GM21717 (cell line): Measurements from ENCODE around the gene EDN1.
"Not testable (repeated sequence)": the region's sequence is repeated elsewhere in the genome, so short reads cannot be mapped to it uniquely, and the experiment has no call there.

Experiments used
- ATAC-seq: cut with Tn5 transposase; IDR thresholded peaks from one replicate; pipeline ENCODE4 v1.9.1; 2021; ENCODE audit warnings: mild to moderate bottlenecking, moderate library complexity; ENCODE audit not compliant: unreplicated experiment

The EDN1 gene

DNA sequence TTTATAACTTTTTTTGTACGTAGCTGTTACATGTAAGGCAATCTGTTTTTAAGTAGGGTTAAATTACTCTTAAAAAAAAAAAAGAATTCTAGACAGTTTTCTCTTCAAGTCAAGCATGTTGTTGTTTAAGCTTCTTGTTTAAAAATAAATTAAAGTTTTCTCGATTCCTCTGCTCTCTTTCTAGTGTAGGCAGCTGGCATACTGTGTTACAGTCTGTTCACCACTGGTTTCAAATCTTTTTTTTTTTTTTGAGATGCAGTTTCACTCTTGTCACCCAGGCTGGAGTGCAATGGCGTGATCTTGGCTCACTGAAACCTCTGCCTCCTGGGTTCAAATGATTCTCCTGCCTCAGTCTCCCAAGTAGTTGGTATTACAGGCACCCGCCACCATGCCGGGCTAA is 29.9 kb downstream of the EDN1 start:
- not testable (repeated sequence) for ATAC-seq

DNA sequence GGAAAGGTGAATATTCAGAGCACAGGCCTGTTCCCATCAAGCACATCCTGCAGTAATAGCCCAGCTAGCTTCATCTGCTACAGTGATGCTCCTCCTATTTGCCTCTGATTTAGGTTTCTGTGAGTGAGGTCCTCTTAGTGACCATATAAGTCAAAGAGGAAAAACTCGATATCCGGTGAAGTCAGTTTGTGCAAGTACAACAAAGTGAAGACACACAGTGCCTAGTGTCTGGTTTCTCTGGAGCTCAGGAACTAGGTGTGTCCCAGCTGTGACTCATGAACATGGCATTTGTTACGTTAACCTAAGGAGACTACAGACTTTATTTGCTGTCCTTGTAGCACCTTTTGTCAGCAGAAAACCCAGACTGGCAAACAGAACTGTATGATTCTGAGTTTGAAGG is 33.9 kb downstream of the EDN1 start:
- no peak for ATAC-seq

DNA sequence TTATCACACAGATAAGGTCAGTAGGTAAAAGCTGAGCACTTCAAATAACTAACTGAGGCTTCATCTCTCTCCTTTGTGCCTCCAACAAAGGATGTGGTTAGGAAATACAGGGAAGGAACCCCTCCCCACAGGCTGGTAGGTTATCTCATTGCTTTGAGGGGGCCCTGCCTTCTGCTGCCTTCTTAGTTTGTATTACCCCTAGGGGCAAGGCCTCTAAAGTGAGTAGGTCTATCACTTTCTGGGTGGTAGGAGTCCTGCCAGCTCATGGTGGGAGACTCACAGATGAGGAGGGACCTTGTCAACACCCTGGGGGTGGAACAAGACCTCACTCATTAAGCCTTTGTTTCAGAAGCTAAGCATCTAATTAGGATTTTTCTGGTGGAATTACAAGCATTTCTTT is 34.6 kb downstream of the EDN1 start:
- ATAC-seq: no peak

DNA sequence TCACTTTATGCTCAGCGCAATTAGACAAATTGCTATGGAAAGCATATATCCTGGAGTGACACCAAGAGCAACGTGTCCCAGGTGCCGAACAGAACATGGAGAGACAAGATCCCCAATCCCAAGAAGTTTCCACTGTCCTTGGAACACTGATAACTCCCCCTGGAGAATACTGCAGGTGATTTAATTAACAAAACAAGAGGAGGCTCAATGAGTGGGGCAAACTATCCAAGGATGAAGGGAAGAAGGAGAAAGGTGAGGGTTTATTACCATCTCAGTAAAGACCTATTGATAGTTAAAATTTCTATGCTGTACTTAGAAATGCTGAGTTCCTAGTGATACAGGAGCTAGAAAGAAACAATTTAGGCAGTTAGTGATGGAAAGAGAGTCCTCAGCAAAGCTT is 35.7 kb downstream of the EDN1 start:
- no peak for ATAC-seq

DNA sequence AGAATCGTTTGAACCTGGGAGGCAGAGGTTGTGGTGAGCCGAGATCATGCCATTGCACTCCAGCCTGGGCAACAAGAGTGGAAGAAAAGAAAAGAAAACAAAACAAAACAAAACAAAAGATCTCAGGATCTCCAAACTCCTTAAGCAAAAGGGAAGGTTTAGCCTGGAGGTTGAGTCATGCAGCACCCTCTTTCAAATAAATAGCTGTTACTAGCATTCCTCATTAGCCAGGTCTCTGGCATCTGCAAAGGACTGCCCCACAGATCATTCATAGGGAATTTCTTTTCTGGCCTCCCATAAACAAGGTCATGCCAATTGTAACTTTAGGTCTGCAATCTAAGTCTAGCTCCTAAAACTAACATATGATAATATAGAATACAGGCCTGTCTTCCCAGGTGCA is 37.2 kb downstream of the EDN1 start:
- no peak for ATAC-seq

DNA sequence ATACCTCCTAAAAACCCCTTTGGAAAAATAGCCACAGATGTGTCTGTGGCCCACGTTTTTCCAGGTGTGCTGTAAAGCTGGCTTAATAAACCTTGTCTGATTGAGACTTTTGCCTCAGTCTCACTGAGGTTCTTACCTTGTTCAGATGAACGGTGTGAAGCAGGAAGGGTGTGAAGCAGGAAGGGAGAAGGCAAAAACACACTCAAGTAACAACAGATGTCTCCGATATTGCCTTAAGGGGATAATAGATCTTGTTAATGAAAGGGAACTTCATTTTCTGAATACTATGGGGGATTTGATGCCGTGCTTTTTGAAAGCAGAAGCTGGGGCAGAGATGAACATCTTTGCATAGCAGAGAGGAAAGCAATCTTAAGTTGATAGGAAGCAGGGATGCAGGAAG is 37.8 kb downstream of the EDN1 start:
- no peak for ATAC-seq

DNA sequence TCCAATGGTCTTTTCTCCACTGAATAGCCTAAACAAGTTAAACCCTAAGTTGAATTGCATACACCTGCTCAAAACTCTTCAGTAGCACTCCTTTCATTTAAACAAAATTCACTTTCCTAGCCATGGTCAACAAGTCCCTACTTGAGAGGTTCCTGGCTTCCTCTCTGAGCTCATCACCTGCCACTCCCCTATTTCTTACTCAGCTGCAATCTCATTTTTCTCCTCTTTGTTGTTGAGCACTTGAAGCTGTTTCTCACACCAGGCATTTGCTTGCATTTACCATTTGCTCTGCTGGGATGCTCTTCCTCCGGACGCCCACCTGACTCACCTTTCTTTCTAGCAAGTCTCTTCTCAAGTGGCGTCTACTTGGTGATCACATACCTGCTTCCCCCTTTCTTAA is 38.5 kb downstream of the EDN1 start:
- ATAC-seq: no peak

DNA sequence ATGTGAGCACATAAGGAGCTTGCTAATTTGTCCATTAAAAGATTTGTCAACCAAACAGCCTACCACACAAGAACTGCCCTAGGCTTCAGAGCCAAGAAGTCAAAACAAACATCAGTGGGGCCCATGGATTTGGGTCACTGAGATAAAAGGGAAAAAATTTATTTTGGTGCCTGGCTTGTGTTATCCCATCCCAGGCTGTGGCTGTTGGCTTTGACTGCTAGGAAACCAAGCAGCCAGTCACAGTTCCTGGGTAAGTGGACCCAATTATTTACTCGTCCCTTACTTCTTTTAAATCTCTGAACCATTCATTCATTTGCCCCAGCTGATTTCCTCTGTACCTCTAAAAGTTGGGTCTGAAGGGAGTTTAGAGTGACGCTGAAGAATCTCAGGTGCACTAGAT is 41.3 kb downstream of the EDN1 start:
- ATAC-seq: no peak

DNA sequence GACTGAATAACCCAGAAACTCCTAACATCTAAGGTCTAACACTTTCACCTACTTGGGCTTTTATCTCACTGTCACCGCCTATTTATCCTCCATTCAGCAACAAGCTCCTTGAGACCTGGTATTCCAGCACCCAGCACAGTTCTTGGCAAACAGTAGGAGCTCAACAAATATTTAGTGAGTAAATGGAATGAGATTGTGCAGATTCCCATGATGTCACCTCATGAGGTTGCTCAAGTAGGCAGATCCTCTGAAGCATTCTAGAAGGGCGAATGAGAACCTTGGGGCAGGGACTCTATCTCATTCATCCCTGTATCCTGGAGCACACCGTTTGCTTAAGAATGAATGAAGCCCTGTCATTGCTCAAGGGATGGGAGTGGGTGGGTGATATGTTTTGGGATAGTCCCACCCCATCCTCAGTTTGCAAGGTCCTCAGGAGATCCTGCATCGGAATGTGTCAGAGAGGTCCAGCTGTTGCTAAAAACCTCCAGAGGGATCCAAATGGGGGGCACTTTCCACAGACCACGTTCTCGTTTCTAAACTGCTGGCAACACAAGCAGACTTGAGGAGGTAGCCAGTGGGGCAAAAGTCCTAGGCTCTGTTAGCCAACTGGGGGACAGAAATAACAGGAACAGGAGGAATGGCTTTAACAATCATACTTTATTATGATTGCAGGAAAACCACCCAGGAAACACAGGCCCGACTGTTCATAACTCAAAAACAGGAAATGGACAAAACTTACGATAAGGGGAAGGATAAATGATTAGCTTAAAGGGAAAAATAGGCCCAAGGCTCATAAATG is 42.0 kb downstream of the EDN1 start:
- ATAC-seq: no peak

DNA sequence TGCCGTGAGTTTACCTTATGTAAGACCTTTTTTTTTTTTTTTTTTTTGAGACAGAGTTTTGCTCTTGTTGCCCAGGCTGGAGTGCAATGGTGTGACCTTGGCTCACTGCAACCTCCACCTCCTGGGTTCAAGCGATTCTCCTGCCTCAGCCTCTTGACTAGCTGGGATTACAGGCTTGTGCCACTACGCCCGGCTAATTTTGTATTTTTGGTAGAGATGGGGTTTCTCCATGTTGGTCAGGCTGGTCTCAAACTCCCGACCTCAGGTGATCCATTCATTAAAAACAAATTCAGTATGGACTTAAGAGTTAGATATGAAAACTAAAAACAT is 42.6 kb downstream of the EDN1 start:
- not testable (repeated sequence) for ATAC-seq

DNA sequence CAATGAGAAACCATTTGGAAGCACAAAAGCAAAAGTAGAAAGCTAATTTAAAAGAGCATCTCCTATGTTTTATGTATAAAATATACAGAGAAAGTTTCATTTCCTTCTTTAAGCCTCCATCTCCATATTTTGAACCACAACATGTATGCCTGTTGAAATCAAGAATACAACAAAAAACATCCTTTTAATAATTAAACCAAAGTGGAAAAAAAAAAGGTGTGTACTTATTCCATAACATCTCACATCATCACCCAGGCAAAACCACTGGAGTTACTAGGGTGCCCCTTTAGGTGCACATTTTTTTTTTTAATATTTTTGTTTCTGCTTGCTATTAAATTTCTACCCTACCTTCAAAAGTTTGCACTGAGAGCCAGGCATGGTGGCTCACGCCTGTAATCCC is 43.0 kb downstream of the EDN1 start:
- ATAC-seq: no peak

DNA sequence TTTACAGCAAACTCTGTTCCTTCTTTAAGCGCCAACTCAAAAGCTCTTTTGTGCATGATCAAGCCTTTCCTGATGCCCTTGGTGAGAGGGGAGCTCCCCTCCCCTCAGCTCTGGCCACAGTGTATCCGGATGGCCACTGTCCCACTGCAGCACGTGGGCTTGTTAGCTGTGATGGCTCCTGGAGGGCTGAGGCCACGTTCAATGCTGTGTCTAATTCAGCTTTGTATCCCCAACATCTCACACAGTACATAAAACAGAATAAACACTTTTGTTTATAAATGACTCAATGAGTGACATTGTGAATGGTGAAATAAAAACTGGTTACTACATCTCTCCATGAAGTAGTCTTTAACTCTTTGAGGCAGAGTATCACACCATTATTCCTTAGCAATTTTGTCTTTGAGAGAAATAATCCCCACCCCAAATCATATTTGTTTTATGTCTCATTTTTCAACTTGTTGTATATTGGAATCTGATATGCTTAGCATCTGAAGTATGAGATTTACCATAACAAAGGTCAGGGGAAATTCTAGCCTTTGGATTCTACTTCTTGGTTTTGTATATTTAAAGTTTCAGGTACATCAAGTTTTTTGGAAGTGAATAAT is 44.5 kb downstream of the EDN1 start:
- no peak for ATAC-seq

DNA sequence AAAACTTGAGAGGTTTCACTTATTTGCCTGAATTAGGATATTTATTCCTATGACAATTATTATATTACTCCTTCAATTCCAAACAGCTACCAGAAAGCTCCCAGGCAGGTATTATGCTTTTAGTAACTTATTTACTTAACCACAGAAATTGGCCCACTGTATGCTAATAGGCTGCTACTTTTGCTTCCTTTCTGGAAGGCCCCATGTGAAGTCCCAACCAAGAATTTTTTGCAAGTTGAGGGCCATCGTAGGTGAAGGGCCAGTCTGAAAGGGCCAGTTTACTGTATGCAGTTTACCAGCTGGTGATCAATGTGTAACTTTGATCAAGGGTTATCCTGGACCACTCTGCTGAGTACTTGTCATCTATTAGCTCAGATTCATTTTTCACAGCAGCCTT is 45.0 kb downstream of the EDN1 start:
- peak; percentile 55 for ATAC-seq

DNA sequence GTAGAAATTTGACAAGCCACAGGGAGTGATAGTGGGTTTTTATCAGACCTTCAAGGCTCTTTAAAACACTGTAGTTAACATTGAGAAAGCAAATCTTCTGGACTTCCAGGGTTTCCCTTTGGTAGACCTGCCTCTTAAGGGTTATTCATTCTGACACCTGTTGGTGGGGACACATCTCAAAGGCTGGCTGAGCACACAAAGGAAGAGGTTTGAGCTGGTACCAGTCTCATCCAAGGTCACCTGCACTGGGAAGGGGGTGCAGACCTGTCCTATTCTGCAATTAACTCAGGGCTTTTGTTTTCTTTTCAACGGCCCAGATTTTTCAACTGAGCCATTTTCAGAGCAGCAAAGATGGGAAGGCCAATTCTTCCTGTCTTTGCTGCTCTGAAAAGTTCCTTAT is 45.6 kb downstream of the EDN1 start:
- ATAC-seq: no peak

DNA sequence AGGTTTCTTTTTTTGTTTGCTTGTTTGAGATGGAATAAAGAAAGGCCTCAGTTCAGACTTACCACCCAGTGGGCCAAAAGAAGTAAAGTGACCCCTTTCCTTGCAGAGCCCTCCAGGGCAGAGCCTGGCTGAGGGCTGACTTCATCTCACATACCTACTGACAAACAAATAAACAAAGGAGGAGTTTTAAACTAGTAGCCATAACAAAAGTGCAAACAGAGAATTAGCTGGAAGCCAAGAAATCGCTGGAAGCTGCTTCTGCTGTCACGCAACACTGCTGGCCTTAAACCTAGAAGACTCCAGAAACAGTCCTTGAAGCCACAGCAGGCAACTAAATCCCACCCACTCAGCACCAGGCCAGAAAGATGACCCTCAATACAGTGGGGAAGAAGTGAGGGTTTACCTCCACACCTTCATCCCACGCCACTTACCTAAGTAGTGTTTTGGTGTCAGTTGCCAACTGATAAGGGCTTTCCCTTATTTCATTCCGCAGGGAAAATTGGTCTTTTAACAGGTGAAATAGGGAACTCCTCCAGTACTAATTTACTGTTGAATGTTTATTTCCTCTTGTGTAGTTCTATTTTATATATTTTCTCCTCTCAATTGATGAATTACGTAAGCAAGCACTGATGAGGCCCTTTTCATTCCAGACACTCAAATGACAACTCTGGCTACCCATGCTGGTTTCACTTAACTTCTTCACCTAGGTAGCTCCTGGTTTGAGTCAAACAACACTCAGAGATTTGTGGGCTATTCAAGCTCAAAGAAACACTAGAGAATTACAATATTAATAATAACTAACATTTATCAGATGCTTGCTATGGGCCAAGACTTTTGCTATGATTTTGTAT is 46.2 kb downstream of the EDN1 start:
- peak; percentile 49 for ATAC-seq

DNA sequence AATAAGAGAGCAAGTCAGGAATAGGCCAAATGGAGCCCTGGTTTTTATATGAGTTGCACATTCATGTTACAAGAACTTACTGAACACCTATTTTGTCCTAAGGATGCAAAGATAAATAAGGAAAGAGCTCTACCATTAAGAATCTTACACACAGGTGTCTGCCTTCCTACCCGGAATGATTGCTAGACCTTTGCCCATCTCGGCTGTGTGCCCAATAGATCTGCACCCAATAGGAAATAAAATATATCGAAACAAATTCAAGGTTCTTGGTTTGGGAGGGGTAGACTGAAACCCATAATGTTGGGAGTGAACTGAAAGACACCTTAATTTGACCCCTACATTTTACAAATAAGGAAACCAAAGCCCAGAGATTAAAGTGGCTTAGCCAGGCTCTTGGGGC is 48.9 kb downstream of the EDN1 start:
- ATAC-seq: no peak

DNA sequence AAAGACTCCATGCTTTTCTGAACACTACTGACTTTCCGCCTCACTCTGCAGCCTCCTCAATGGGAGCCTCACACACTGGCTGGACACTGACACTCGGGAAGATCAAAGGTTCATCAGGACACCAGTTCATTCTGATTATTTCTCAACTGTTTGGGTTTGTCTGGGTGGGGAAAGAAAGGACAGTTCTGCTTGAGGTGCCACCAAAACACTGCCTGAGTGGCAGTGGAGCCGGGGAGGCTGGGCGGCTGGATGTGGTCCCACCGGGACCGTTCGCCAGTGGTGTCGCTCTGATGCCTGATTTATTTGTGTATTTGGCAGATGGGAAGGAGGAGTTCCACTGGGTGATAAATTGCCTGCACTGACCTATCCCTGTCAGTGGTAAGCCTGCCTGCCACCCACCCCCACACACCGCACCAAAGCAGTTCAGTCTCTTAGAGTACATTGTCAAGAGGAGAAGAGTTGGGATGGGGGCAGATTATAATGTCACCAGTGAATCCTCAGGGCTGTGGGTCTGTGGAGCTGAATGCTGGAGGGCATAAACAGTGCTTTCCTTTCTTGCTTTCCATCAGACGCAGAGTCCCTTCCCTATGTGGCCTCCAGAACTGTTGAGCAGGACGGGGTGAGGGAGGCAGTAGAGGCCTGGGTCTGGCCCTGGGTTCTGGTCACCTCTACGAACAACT is 49.8 kb downstream of the EDN1 start:
- ATAC-seq: no peak

DNA sequence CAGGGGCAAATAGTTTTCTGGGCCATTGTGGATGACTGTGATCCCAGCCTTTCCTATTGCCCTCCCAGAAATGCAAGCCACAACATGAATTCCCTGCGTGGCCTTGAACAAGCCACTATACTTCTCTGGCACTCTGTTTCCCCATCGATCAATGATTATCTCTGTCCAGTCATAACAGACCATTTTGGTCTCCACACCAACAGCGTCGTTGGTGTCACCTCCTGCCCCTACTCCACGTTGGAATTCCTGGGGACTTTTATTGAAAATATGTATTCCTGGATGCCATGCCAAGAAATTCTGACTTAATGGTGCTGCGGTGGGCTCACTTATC is 50.3 kb downstream of the EDN1 start:
- ATAC-seq: no peak

DNA sequence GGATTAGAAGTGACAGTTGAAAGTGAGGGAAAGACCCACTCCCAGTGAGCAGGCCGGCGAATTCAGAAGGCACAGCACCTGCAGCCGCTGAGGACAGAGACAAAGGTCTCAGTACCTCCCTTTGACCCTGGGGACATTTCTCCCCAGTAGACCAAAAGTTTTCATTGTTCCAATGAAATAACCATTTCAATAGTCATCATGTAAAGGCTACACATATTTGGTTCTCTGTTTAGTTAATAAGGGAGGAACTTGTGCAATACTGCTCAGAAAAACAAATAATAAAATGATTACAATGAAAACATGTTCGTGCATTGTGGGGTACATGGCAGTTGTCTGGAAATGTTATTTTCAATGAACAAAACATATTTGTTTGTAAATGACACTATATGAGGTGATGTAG is 52.5 kb downstream of the EDN1 start:
- ATAC-seq: no peak

DNA sequence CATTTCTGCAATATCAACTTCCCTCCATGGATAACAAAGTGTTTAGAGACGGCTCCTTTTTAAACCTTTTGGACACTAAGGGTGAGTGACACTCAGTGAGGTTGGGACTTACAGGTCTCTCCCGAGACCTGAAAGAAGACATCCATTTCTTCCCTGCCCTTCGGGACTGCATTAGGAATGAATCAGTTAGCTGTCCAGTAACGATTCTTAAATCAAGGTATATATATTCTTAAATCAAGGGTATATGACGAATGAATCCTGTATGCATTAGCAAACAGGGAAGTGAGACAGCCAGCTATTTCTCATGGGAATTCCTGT is 52.9 kb downstream of the EDN1 start:
- no peak for ATAC-seq

DNA sequence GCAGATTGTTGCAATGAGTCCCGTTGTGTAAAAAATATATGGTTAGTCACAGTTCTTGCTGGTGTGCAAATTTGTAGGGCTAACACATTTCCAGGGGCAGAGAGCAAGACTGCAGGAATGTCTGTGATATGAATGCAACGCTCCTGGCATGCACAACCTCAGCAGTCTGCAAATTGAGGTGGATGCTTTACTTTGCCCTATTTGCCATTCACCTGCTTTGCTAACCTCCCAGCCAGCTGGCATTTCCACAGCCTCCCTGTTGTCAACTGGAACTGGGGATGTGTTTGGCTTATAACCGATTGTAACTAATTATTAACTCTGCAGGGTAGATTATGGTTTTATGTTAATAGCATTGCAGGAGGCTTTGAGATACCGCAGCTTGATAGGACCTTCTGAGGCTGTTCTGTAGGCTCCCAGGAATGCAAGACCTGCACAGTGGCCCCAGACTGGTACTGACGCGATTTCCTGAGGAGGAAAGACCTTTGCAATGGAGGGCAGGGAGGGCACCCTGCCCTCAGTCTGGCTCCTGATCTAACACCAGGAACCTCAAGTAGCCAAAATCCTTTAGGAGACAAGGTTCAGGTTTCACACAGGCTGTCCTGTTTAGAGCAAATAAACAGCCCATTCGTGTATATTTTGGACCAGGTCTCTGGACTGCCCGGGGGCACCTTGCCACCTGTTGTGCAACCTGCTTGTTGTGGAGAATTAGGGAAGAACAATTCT is 53.4 kb downstream of the EDN1 start:
- no peak for ATAC-seq
